Measurements from ENCODE around the gene ZNF282. TPM values are rescaled to one million over a fixed set of nuclear protein-coding genes. Genes with fewer than 3 reads are reported as not detected.

Gene ZNF282
- total and polyA plus RNA-seq, 9 of the 15 experiments (the other 6 are each of a cell fraction or from before 2014, with no cell fraction given) = 0.76 to 58.6 (median 17.4) TPM

- TF ChIP-seq MYC (IDR thresholded peaks at IDR 0.05; ENCODE audit: low read depth, low read length) = peak; percentile 10; the same call in 1 of the 2 replicates
- no peak for TF ChIP-seq MYC (CRISPR knock-in tag; IDR thresholded peaks at IDR 0.05; ENCODE audit: borderline replicate concordance, low read depth)
- no peak for TF ChIP-seq NR0B1 (IDR thresholded peaks at IDR 0.05; ENCODE audit: partially characterized antibody)
- 0 out of 2 replicates have a peak, but pooled peaks have one; percentile 16 for TF ChIP-seq ZNF830 (CRISPR knock-in tag; IDR thresholded peaks at IDR 0.05)
- TF ChIP-seq HINFP (tag; conservative IDR thresholded peaks at IDR 0.05; ENCODE audit: low read depth) = no peak
- TF ChIP-seq, protein P1, sequence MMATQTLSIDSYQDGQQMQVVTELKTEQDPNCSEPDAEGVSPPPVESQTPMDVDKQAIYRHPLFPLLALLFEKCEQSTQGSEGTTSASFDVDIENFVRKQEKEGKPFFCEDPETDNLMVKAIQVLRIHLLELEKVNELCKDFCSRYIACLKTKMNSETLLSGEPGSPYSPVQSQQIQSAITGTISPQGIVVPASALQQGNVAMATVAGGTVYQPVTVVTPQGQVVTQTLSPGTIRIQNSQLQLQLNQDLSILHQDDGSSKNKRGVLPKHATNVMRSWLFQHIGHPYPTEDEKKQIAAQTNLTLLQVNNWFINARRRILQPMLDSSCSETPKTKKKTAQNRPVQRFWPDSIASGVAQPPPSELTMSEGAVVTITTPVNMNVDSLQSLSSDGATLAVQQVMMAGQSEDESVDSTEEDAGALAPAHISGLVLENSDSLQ (IDR thresholded peaks at IDR 0.05) = peak; percentile 33; the same call in 1 of the 2 replicates
- no peak for TF ChIP-seq SMAD1 (IDR thresholded peaks at IDR 0.05; ENCODE audit: low read depth, low read length, partially characterized antibody)
- TF ChIP-seq ZNF644 (tag; IDR thresholded peaks at IDR 0.05; ENCODE audit: low read depth) = no peak
- no peak for TF ChIP-seq CBX1 (IDR thresholded peaks at IDR 0.05; ENCODE audit: low read depth)
- peak; percentile 53; the same call in 1 of the 2 replicates for TF ChIP-seq ZSCAN32 (CRISPR knock-in tag; IDR thresholded peaks at IDR 0.05)
- no peak for TF ChIP-seq ZMIZ1 (IDR thresholded peaks at IDR 0.05; ENCODE audit: low read depth in 2 of 2, low read length in 2 of 2)
- TF ChIP-seq ILK (tag; IDR thresholded peaks at IDR 0.05; ENCODE audit: borderline replicate concordance, low read depth) = no peak
- TF ChIP-seq ZNF766 (CRISPR knock-in tag; conservative IDR thresholded peaks at IDR 0.05) = no peak
- no peak for TF ChIP-seq SETDB1 (IDR thresholded peaks at IDR 0.05; ENCODE audit: low read length)
- TF ChIP-seq ZNF444 (CRISPR knock-in tag; IDR thresholded peaks at IDR 0.05) = no peak
Observed at GRCh38 chr7:149147752-149148653, 47.3 kb upstream of the ZNF282 start (continued).
